HepG2 (cell line): ENCODE results near the gene ADGRB2. TPM values are rescaled to one million over a fixed set of nuclear protein-coding genes. Genes with fewer than 3 reads are reported as not detected.

Source experiments
- ATF7-NPFF ChIP-seq: sonication (generic); formaldehyde crosslinking; IDR thresholded peaks from 2 replicates; pipeline ENCODE4 v1.8.1; 2023; ENCODE audit warnings: mild to moderate bottlenecking, low read depth, missing genetic modification reagents, moderate library complexity
- CENPBD1 ChIP-seq: sonication (generic); formaldehyde crosslinking; IDR thresholded peaks from 2 replicates; pipeline ENCODE4 v1.8.0; 2022; ENCODE audit warnings: missing genetic modification reagents, low read depth, mild to moderate bottlenecking, borderline replicate concordance
- IRF1 ChIP-seq: sonication (generic); formaldehyde crosslinking; IDR thresholded peaks from 2 replicates; pipeline ENCODE4 v1.4.0; 2020; ENCODE audit warnings: low read depth, mild to moderate bottlenecking, missing genetic modification reagents
- MBD4 ChIP-seq: IDR thresholded peaks from 2 replicates; pipeline ENCODE4 v1.6.1; 2012; ENCODE audit warnings: low read length, inconsistent platforms, borderline replicate concordance
- NONO ChIP-seq, 2 experiments: fragments of 450-650 bp in 1 of 2; sonication (generic) in 1 of 2; formaldehyde crosslinking in 1 of 2; IDR thresholded peaks in 1 of 2; conservative IDR thresholded peaks in 1 of 2; 2 replicates each; pipeline versions ENCODE4 v1.6.1 to v1.8.0; 2017 to 2022; ENCODE audit warnings: mild to moderate bottlenecking in 1 of 2, missing genetic modification reagents in 1 of 2, moderate library complexity in 1 of 2
- NPAS2 ChIP-seq: sonication (generic); formaldehyde crosslinking; IDR thresholded peaks from 2 replicates; pipeline ENCODE4 v1.8.0; 2022; ENCODE audit warnings: mild to moderate bottlenecking, missing genetic modification reagents, borderline replicate concordance
- NR2F2 ChIP-seq: IDR thresholded peaks from 2 replicates; pipeline ENCODE4 v1.6.1; 2012; ENCODE audit warnings: low read depth, inconsistent platforms, borderline replicate concordance
- PHB2 ChIP-seq: fragments of 450-650 bp; IDR thresholded peaks from 2 replicates; pipeline ENCODE4 v1.6.1; 2018; ENCODE audit not compliant: partially characterized antibody
- RFX5 ChIP-seq: IDR thresholded peaks from 2 replicates; pipeline ENCODE4 v1.6.1; 2011; ENCODE audit warnings: low read depth, low read length, improper control_type of control experiment
- SP140L ChIP-seq: sonication (generic); formaldehyde crosslinking; IDR thresholded peaks from 2 replicates; pipeline ENCODE4 v1.4.0; 2020; ENCODE audit warnings: missing genetic modification reagents, borderline replicate concordance
- TCF7L2 ChIP-seq: IDR thresholded peaks from 2 replicates; pipeline ENCODE4 v1.6.1; 2011; ENCODE audit warnings: mild to moderate bottlenecking, low read depth, low read length, moderate library complexity
- TP53 ChIP-seq: sonication (generic); formaldehyde crosslinking; conservative IDR thresholded peaks from 2 replicates; pipeline ENCODE4 v1.4.0; 2020; ENCODE audit warnings: missing genetic modification reagents
- ZBTB20 ChIP-seq: sonication (generic); formaldehyde crosslinking; IDR thresholded peaks from 2 replicates; pipeline ENCODE4 v1.8.1; 2023; ENCODE audit warnings: missing genetic modification reagents, low read depth, mild to moderate bottlenecking, borderline replicate concordance
- ZFP62 ChIP-seq: sonication (generic); formaldehyde crosslinking; IDR thresholded peaks from 2 replicates; pipeline ENCODE4 v1.4.0; 2020; ENCODE audit warnings: missing genetic modification reagents
- ZNF12 ChIP-seq: sonication (generic); formaldehyde crosslinking; IDR thresholded peaks from 2 replicates; pipeline ENCODE4 v1.5.0; 2020; ENCODE audit warnings: missing genetic modification reagents
- ZNF484 ChIP-seq: sonication (generic); formaldehyde crosslinking; IDR thresholded peaks from 2 replicates; pipeline ENCODE4 v1.5.1; 2020; ENCODE audit warnings: mild to moderate bottlenecking, low read depth, missing genetic modification reagents, borderline replicate concordance
- ZNF546 ChIP-seq: sonication (generic); formaldehyde crosslinking; conservative IDR thresholded peaks from 2 replicates; pipeline ENCODE4 v1.8.1; 2023; ENCODE audit warnings: mild to moderate bottlenecking, missing genetic modification reagents
- polyA plus RNA-seq, 8 experiments: library from polyadenylated mRNA; depleted of rRNA in 3 of 8; stranded (reverse) in 7 of 8; unstranded in 1 of 8; fragments of >200 nt; fragmentation: Illumina TruSeq in 4 of 8; extraction: Trizol in 4 of 8; gene quantifications; 2 replicates each; pipeline versions ENCODE4 v1.2.1 to v1.2.3, GENCODE V29; 2011 to 2016; ENCODE audit warnings: low read depth in 4 of 8, missing spikeins in 1 of 8, mixed read lengths in 1 of 8; ENCODE audit not compliant: insufficient read depth in 1 of 8
- total RNA-seq, 5 experiments: library from RNA; depleted of rRNA; stranded (reverse); fragments of >200 nt; fragmentation: Illumina TruSeq; extraction: Trizol; gene quantifications; 2 replicates each; pipeline ENCODE4 v1.2.3, GENCODE V29; 2016; ENCODE audit warnings: low read depth in 1 of 5
- TF ChIP-seq, protein P1 (sequence below): sonication (generic); formaldehyde crosslinking; IDR thresholded peaks from 2 replicates; pipeline ENCODE4 v1.4.0; 2020; ENCODE audit warnings: missing genetic modification reagents, borderline replicate concordance
- TF ChIP-seq, protein P2 (sequence below): sonication (generic); formaldehyde crosslinking; IDR thresholded peaks from 2 replicates; pipeline ENCODE4 v1.8.0; 2022; ENCODE audit warnings: low read depth, missing genetic modification reagents
- TF ChIP-seq, protein P3 (sequence below): sonication (generic); formaldehyde crosslinking; IDR thresholded peaks from 2 replicates; pipeline ENCODE4 v1.5.0; 2020; ENCODE audit warnings: missing genetic modification reagents
- TF ChIP-seq, protein P4 (sequence below): IDR thresholded peaks from 2 replicates; pipeline ENCODE4 v1.6.1; 2016; ENCODE audit warnings: missing compliant biosample characterization, missing genetic modification reagents, borderline replicate concordance

The ADGRB2 gene
- total and polyA plus RNA-seq, 2 of the 13 experiments (the other 11 are each of a cell fraction or from before 2014, with no cell fraction given) = 0.03 to 0.09 TPM

- TF ChIP-seq NR2F2 (no peak), NONO (IDR thresholded peaks at IDR 0.05) (no peak), NONO (CRISPR knock-in tag; conservative IDR thresholded peaks at IDR 0.05) (peak; percentile 86), PHB2 (no peak), CENPBD1 (no peak), ZFP62 (CRISPR knock-in tag) (no peak), ATF7-NPFF (CRISPR knock-in tag) (0 out of 2 replicates have a peak, but pooled peaks have one; percentile 73), RFX5 (no peak), TP53 (CRISPR knock-in tag) (no peak), NPAS2 (CRISPR knock-in tag) (no peak), ZNF546 (CRISPR knock-in tag) (peak; percentile 80; the same call in 1 of the 2 replicates), ZNF12 (CRISPR knock-in tag) (no peak), ZNF484 (CRISPR knock-in tag) (no peak), ZBTB20 (CRISPR knock-in tag) (0 out of 2 replicates have a peak, but pooled peaks have one; percentile 47), MBD4 (no peak), SP140L (CRISPR knock-in tag) (0 out of 2 replicates have a peak, but pooled peaks have one; percentile 63), IRF1 (CRISPR knock-in tag) (0 out of 2 replicates have a peak, but pooled peaks have one; percentile 87), TCF7L2 (no peak)
- TF ChIP-seq, protein P1, sequence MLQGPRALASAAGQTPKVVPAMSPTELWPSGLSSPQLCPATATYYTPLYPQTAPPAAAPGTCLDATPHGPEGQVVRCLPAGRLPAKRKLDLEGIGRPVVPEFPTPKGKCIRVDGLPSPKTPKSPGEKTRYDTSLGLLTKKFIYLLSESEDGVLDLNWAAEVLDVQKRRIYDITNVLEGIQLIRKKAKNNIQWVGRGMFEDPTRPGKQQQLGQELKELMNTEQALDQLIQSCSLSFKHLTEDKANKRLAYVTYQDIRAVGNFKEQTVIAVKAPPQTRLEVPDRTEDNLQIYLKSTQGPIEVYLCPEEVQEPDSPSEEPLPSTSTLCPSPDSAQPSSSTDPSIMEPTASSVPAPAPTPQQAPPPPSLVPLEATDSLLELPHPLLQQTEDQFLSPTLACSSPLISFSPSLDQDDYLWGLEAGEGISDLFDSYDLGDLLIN (CRISPR knock-in tag) = 0 out of 2 replicates have a peak, but pooled peaks have one; percentile 22
- TF ChIP-seq, protein P2, sequence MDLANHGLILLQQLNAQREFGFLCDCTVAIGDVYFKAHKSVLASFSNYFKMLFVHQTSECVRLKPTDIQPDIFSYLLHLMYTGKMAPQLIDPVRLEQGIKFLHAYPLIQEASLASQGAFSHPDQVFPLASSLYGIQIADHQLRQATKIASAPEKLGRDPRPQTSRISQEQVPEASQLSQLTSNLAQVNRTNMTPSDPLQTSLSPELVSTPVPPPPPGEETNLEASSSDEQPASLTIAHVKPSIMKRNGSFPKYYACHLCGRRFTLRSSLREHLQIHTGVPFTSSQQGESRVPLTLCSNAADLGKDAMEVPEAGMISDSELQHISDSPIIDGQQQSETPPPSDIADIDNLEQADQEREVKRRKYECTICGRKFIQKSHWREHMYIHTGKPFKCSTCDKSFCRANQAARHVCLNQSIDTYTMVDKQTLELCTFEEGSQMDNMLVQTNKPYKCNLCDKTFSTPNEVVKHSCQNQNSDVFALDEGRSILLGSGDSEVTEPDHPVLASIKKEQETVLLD (CRISPR knock-in tag) = no peak
- TF ChIP-seq, protein P3, sequence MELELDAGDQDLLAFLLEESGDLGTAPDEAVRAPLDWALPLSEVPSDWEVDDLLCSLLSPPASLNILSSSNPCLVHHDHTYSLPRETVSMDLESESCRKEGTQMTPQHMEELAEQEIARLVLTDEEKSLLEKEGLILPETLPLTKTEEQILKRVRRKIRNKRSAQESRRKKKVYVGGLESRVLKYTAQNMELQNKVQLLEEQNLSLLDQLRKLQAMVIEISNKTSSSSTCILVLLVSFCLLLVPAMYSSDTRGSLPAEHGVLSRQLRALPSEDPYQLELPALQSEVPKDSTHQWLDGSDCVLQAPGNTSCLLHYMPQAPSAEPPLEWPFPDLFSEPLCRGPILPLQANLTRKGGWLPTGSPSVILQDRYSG (CRISPR knock-in tag) = peak; percentile 54; the same call in 1 of the 2 replicates
- TF ChIP-seq, protein P4, sequence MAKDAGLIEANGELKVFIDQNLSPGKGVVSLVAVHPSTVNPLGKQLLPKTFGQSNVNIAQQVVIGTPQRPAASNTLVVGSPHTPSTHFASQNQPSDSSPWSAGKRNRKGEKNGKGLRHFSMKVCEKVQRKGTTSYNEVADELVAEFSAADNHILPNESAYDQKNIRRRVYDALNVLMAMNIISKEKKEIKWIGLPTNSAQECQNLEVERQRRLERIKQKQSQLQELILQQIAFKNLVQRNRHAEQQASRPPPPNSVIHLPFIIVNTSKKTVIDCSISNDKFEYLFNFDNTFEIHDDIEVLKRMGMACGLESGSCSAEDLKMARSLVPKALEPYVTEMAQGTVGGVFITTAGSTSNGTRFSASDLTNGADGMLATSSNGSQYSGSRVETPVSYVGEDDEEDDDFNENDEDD (CRISPR knock-in tag) = peak; percentile 71
These were observed 48.9 kb downstream of the ADGRB2 start (continued) for GRCh38 chr1:31715087-31715872.
